HCT116 (cell line): ENCODE measurements around the gene LEO1. TPM values are rescaled to one million over a fixed set of nuclear protein-coding genes. Genes with fewer than 3 reads are reported as not detected.

Experiments used
- ATAC-seq: fragments of 200-7000 bp; cut with Tn5 transposase; 2 replicates; pipeline ENCODE4 v1.9.1; 2020; ENCODE audit warnings: mild to moderate bottlenecking, moderate library complexity
- BruUV-seq: library from RNA; stranded (reverse); fragments of 400-500 nt; replicated peaks from 2 replicates; lab custom pipeline; 2021; lab: Mats Ljungman, UMichigan
- CTCF ChIA-PET: fragments of 300-600 bp; sonication (Branson Sonifier 250); formaldehyde crosslinking; loops from one replicate; lab custom pipeline; 2021; ENCODE audit warnings: antibody characterized with exemption; lab: Charles Lee
- POLR2A ChIA-PET: fragments of 300-600, 350-600 bp; sonication (Branson Sonifier 250); formaldehyde crosslinking; loops from one replicate; lab custom pipeline; 2021; ENCODE audit warnings: antibody characterized with exemption; lab: Charles Lee
- RAD21 ChIA-PET, 2 experiments: fragments of 300-600 bp; sonication (Branson Sonifier 250); formaldehyde crosslinking; loops; one replicate each; lab custom pipeline; 2023; ENCODE audit warnings: low total read pairs in 2 of 2; ENCODE audit not compliant: uncharacterized antibody in 2 of 2, unreplicated experiment in 2 of 2, low non-redundant PET in 1 of 2; lab: Charles Lee
- DNase-seq: peaks from one replicate; pipeline ENCODE4 v3.0.0-alpha.2; 2010; ENCODE audit warnings: low read depth, low spot score
- H2AFZ ChIP-seq: fragments of 200-600 bp; shearing (Covaris generic), sonication (generic); 2 replicates; pipeline ENCODE4 v1.6.1; 2017; ENCODE audit warnings: low read depth, mixed run types, mixed read lengths, antibody characterized with exemption, low read length; ENCODE audit not compliant: poor library complexity, severe bottlenecking
- H3K27ac ChIP-seq: 2 replicates; pipeline ENCODE4 v1.5.1; 2012; ENCODE audit warnings: low read depth, low read length
- H3K27me3 ChIP-seq: fragments of 200-600 bp; sonication (generic); 2 replicates; pipeline ENCODE4 v1.6.1; 2016; ENCODE audit warnings: mixed run types, low read length, mixed read lengths; ENCODE audit not compliant: insufficient read depth
- H3K36me3 ChIP-seq, 2 experiments: fragments of 200-500 bp in 1 of 2; fragments of 200-600 bp in 1 of 2; sonication (Bioruptor generic) in 1 of 2; sonication (generic) in 1 of 2; 2 replicates each; pipeline versions ENCODE4 v1.5.1 to v1.6.1; 2014 to 2016; ENCODE audit warnings: low read length in 2 of 2, inconsistent platforms in 1 of 2, mixed read lengths in 1 of 2, mixed run types in 1 of 2; ENCODE audit not compliant: insufficient read depth in 2 of 2, control insufficient read depth in 1 of 2
- H3K4me1 ChIP-seq, 2 experiments: fragments of 200-600 bp in 1 of 2; sonication (generic) in 1 of 2; 2 replicates each; pipeline versions ENCODE4 v1.5.1 to v1.6.1; 2012 to 2017; ENCODE audit warnings: low read length in 2 of 2, inconsistent platforms in 1 of 2, mild to moderate bottlenecking in 1 of 2, mixed read lengths in 1 of 2, mixed run types in 1 of 2, moderate library complexity in 1 of 2; ENCODE audit not compliant: insufficient read depth in 2 of 2, control insufficient read depth in 1 of 2
- H3K4me2 ChIP-seq: fragments of 200-600 bp; sonication (generic); 2 replicates; pipeline ENCODE4 v1.6.1; 2017; ENCODE audit warnings: mixed run types, low read length, mixed read lengths
- H3K4me3 ChIP-seq, 2 experiments: fragments of 200-600 bp in 1 of 2; sonication (generic) in 1 of 2; replicated peaks in 1 of 2; 2 replicates each; pipeline ENCODE4 v1.5.1; 2011 to 2016; ENCODE audit warnings: low read length in 2 of 2, control low read depth in 1 of 2, low read depth in 1 of 2, mild to moderate bottlenecking in 1 of 2, mixed read lengths in 1 of 2, mixed run types in 1 of 2
- H3K79me2 ChIP-seq: fragments of 200-600 bp; sonication (generic); 2 replicates; pipeline ENCODE4 v1.6.1; 2017; ENCODE audit warnings: mild to moderate bottlenecking, mixed run types, low read length, moderate library complexity, mixed read lengths; ENCODE audit not compliant: insufficient read depth
- H3K9ac ChIP-seq: fragments of 200-600 bp; sonication (generic); 2 replicates; pipeline ENCODE4 v1.6.1; 2016; ENCODE audit warnings: low read length, mixed read lengths
- H3K9me2 ChIP-seq: fragments of 200-600 bp; sonication (generic), shearing (Covaris generic); 2 replicates; pipeline ENCODE4 v1.6.1; 2017; ENCODE audit warnings: mixed run types, mild to moderate bottlenecking, moderate library complexity; ENCODE audit not compliant: insufficient read depth
- H3K9me3 ChIP-seq, 2 experiments: fragments of 200-500 bp in 1 of 2; fragments of 200-600 bp in 1 of 2; sonication (Bioruptor generic) in 1 of 2; sonication (generic) in 1 of 2; 2 replicates each; pipeline ENCODE4 v1.6.1; 2014 to 2017; ENCODE audit warnings: low read length in 2 of 2, mixed read lengths in 2 of 2, inconsistent platforms in 1 of 2, low read depth in 1 of 2, mild to moderate bottlenecking in 1 of 2, mixed run types in 1 of 2, moderate library complexity in 1 of 2; ENCODE audit not compliant: control insufficient read depth in 1 of 2, insufficient read depth in 1 of 2
- H4K20me1 ChIP-seq: fragments of 200-600 bp; sonication (generic), shearing (Covaris generic); 2 replicates; pipeline ENCODE4 v1.6.1; 2017; ENCODE audit warnings: mixed run types, mild to moderate bottlenecking, moderate library complexity; ENCODE audit not compliant: insufficient read depth
- CBX3 ChIP-seq: IDR thresholded peaks from 2 replicates; pipeline ENCODE4 v1.6.1; 2012; ENCODE audit warnings: low read depth
- CEBPB ChIP-seq: IDR thresholded peaks from 2 replicates; pipeline ENCODE4 v1.6.1; 2012; ENCODE audit warnings: low read depth
- EZH2 ChIP-seq: fragments of 200-600 bp; sonication (generic); IDR thresholded peaks from 2 replicates; pipeline ENCODE4 v1.6.1; 2017; ENCODE audit warnings: antibody characterized with exemption, mixed run types
- EZH2phosphoT487 ChIP-seq: fragments of 200-600 bp; IDR thresholded peaks from 2 replicates; pipeline ENCODE4 v1.6.1; 2018; ENCODE audit warnings: antibody characterized with exemption, borderline replicate concordance
- FOSL1 ChIP-seq: IDR thresholded peaks from 2 replicates; pipeline ENCODE4 v1.6.1; 2012; ENCODE audit warnings: low read depth
- POLR2A ChIP-seq: IDR thresholded peaks from 2 replicates; pipeline ENCODE4 v1.7.0; 2011; ENCODE audit warnings: borderline replicate concordance; ENCODE audit not compliant: insufficient read depth, insufficient read length; ENCODE audit errors: extremely low read depth
- POLR2AphosphoS5 ChIP-seq: IDR thresholded peaks from 2 replicates; pipeline ENCODE4 v1.6.1; 2011; ENCODE audit warnings: mild to moderate bottlenecking, low read depth, low read length, moderate library complexity
- SP1 ChIP-seq: IDR thresholded peaks from 2 replicates; pipeline ENCODE4 v1.6.1; 2012; ENCODE audit warnings: low read depth
- TCF7L2 ChIP-seq: IDR thresholded peaks from 2 replicates; pipeline ENCODE4 v1.7.0; 2011; ENCODE audit warnings: borderline replicate concordance, inconsistent platforms; ENCODE audit not compliant: insufficient read depth, insufficient read length; ENCODE audit errors: extremely low read depth
- YY1 ChIP-seq: IDR thresholded peaks from 2 replicates; pipeline ENCODE4 v1.6.1; 2011; ENCODE audit warnings: low read length, low read depth, moderate library complexity, mild to moderate bottlenecking; ENCODE audit not compliant: insufficient replicate concordance; ENCODE audit errors: extremely low read depth
- intact Hi-C: fragments of 100-400 bp; cut with micrococcal nuclease; formaldehyde crosslinking; loops from 2 replicates; pipeline ENCODE4 v1.10.0; 2022
- total RNA-seq: library from RNA; stranded (reverse); gene quantifications from one replicate; pipeline ENCODE4 v1.2.1, GENCODE V29; 2021; ENCODE audit not compliant: unreplicated experiment
- TF ChIP-seq, protein P1 (sequence below): IDR thresholded peaks from 2 replicates; pipeline ENCODE4 v1.6.1; 2011; ENCODE audit warnings: mild to moderate bottlenecking, low read length, moderate library complexity; ENCODE audit not compliant: insufficient replicate concordance; ENCODE audit errors: extremely low read depth

The LEO1 gene
- total RNA-seq, 1 experiment from 2014 or later = 27.8 TPM

DNA sequence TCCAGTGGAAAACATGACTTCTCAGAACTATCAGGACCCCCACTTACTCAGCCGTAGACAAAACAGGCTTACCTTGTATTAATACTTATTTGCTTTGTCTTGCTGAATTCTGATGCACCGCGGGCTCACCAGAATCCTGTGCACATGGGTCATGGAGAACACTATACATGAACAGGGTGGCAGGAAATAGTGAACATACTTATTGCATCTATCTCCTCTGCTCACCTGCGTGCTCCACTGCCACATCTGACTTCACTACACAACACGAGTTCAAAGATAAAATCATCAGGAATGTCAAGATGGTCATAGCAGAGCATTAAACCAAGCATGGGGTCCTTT, 36.8 kb upstream of the LEO1 start:
- ATAC-seq = no peak
- no peak for TF ChIP-seq SP1
- no peak for TF ChIP-seq CEBPB
- no peak for TF ChIP-seq EZH2phosphoT487
- TF ChIP-seq, protein P1, sequence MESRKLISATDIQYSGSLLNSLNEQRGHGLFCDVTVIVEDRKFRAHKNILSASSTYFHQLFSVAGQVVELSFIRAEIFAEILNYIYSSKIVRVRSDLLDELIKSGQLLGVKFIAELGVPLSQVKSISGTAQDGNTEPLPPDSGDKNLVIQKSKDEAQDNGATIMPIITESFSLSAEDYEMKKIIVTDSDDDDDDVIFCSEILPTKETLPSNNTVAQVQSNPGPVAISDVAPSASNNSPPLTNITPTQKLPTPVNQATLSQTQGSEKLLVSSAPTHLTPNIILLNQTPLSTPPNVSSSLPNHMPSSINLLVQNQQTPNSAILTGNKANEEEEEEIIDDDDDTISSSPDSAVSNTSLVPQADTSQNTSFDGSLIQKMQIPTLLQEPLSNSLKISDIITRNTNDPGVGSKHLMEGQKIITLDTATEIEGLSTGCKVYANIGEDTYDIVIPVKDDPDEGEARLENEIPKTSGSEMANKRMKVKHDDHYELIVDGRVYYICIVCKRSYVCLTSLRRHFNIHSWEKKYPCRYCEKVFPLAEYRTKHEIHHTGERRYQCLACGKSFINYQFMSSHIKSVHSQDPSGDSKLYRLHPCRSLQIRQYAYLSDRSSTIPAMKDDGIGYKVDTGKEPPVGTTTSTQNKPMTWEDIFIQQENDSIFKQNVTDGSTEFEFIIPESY = no peak
- no peak for TF ChIP-seq POLR2A
- no peak for TF ChIP-seq EZH2
- TF ChIP-seq TCF7L2 = no peak
- TF ChIP-seq CBX3 = no peak
- no peak for TF ChIP-seq FOSL1
- no peak for TF ChIP-seq YY1
- no peak for TF ChIP-seq POLR2AphosphoS5
- TF ChIP-seq, all 23 proteins: peak for 0
- Histone ChIP-seq H3K27ac (no peak overlapping the region), H4K20me1 (no peaks in the 10 kb centered on the region), H3K4me3 (no peak overlapping the region), H3K9me3 (no peaks in the 10 kb centered on the region), H3K4me2 (no peak overlapping the region), H3K79me2 (no peaks in the 10 kb centered on the region), H3K9me2 (no peaks in the 10 kb centered on the region), H3K27me3 (no peaks in the 10 kb centered on the region), H3K4me1 (peaks cover 13 to 23% of the 10 kb centered on the region in 2 experiments; a peak in 3 of 4 replicates), H3K36me3 (no peaks in the 10 kb centered on the region), H2AFZ (no peak overlapping the region), H3K9ac (no peak overlapping the region)
- ChIA-PET POLR2A (no interaction called here), RAD21 (no interaction called here), CTCF (no interaction called here)
- BruUV-seq = no TSS peak
- DNase-seq = no peak
- intact Hi-C loops = no loop called here
